Mesendoderm (in vitro differentiated cells): Measurements from ENCODE around the gene MVB12B.

Experiments
- DNase-seq: peaks from one replicate; pipeline ENCODE4 v3.0.0; 2013
- H2AK5ac ChIP-seq: 2 replicates; pipeline ENCODE4 v1.6.1; 2013; ENCODE audit warnings: low read length, inconsistent platforms
- H2BK120ac ChIP-seq: 2 replicates; pipeline ENCODE4 v1.6.1; 2013; ENCODE audit warnings: low read depth, mild to moderate bottlenecking, low read length, moderate library complexity, mixed read lengths
- H2BK15ac ChIP-seq: replicated peaks from 2 replicates; pipeline ENCODE4 v1.6.1; 2013; ENCODE audit warnings: low read depth, mild to moderate bottlenecking, moderate library complexity
- H2BK5ac ChIP-seq: 2 replicates; pipeline ENCODE4 v1.6.1; 2013; ENCODE audit warnings: low read length, inconsistent platforms
- H3K18ac ChIP-seq: 2 replicates; pipeline ENCODE4 v1.6.1; 2013; ENCODE audit warnings: mild to moderate bottlenecking, low read length, mixed read lengths
- H3K23ac ChIP-seq: one replicate; pipeline ENCODE4 v1.6.1; 2013; ENCODE audit warnings: low read length
- H3K27ac ChIP-seq: 2 replicates; pipeline ENCODE4 v1.5.1; 2013; ENCODE audit warnings: low read depth, mild to moderate bottlenecking, inconsistent platforms, low read length, moderate library complexity
- H3K27me3 ChIP-seq: 2 replicates; pipeline ENCODE4 v1.6.1; 2013; ENCODE audit warnings: low read length, control low read depth, mild to moderate bottlenecking, inconsistent platforms; ENCODE audit not compliant: insufficient read depth, poor library complexity
- H3K36me3 ChIP-seq: 2 replicates; pipeline ENCODE4 v1.6.1; 2013; ENCODE audit warnings: low read length, inconsistent platforms; ENCODE audit not compliant: control insufficient read depth, insufficient read depth
- H3K4ac ChIP-seq: one replicate; pipeline ENCODE4 v1.6.1; 2013; ENCODE audit warnings: low read depth, mild to moderate bottlenecking, low read length, moderate library complexity
- H3K4me1 ChIP-seq: 2 replicates; pipeline ENCODE4 v1.6.1; 2013; ENCODE audit warnings: low read depth, low read length, inconsistent platforms; ENCODE audit not compliant: control insufficient read depth
- H3K4me2 ChIP-seq: 2 replicates; pipeline ENCODE4 v1.6.1; 2013; ENCODE audit warnings: low read length
- H3K4me3 ChIP-seq: 2 replicates; pipeline ENCODE4 v1.5.1; 2013; ENCODE audit warnings: mild to moderate bottlenecking, low read length
- H3K56ac ChIP-seq: one replicate; pipeline ENCODE4 v1.6.1; 2013; ENCODE audit warnings: low read length
- H3K79me1 ChIP-seq: 2 replicates; pipeline ENCODE4 v1.6.1; 2013; ENCODE audit warnings: low read length, inconsistent platforms
- H3K79me2 ChIP-seq: 2 replicates; pipeline ENCODE4 v1.6.1; 2013; ENCODE audit warnings: mild to moderate bottlenecking, low read length; ENCODE audit not compliant: control insufficient read depth, insufficient read depth
- H3K9ac ChIP-seq: 2 replicates; pipeline ENCODE4 v1.6.1; 2013; ENCODE audit warnings: low read length, inconsistent platforms
- H4K5ac ChIP-seq: one replicate; pipeline ENCODE4 v1.6.1; 2013; ENCODE audit warnings: low read length
- H4K8ac ChIP-seq: one replicate; pipeline ENCODE4 v1.6.1; 2013; ENCODE audit warnings: low read depth, mild to moderate bottlenecking, control low read depth, low read length, moderate library complexity
- WGBS: extraction: QIAGEN DNeasy Blood & Tissue Kit; methylation state at CpG from one replicate; pipeline ENCODE4 v1.1.7; 2013; ENCODE audit warnings: low lambda C conversion rate, missing lambda C conversion rate; ENCODE audit not compliant: insufficient coverage; ENCODE audit errors: extremely low coverage; 5-methylcytosine and 5-hydroxymethylcytosine counted together

Gene MVB12B

GRCh38 chr9:126500600-126501382 lies 174.2 kb downstream of the MVB12B start:
- Histone ChIP-seq H3K9ac (no peak overlapping the region), H2BK5ac (no peak overlapping the region), H4K5ac (no peak overlapping the region), H2BK15ac (no peak overlapping the region), H3K79me2 (no peaks in the 10 kb centered on the region), H2BK120ac (no peak overlapping the region), H3K4me1 (no peaks in the 10 kb centered on the region), H3K27me3 (no peaks in the 10 kb centered on the region), H3K18ac (no peak overlapping the region), H3K56ac (no peak overlapping the region), H3K23ac (no peak overlapping the region), H3K4me2 (peak overlapping the region; percentile 37), H3K36me3 (no peaks in the 10 kb centered on the region), H2AK5ac (no peak overlapping the region), H3K79me1 (no peaks in the 10 kb centered on the region), H3K4me3 (no peak overlapping the region), H3K4ac (no peak overlapping the region), H3K27ac (no peak overlapping the region), H4K8ac (no peak overlapping the region)
- no CpG with 5 or more reads among the region's 37 CpGs for whole genome bisulfite sequencing
- peak; percentile 93 for DNase-seq

GRCh38 chr9:126501383-126502331 lies 175.0 kb downstream of the MVB12B start:
- H2BK15ac ChIP-seq, result no peak overlapping the region
- H3K4me2 ChIP-seq, result no peak overlapping the region
- H2BK120ac ChIP-seq, result no peak overlapping the region
- H3K4me3 ChIP-seq, result no peak overlapping the region
- no peak overlapping the region for H2BK5ac ChIP-seq
- no peaks in the 10 kb centered on the region for H3K27me3 ChIP-seq
- no peak overlapping the region for H4K8ac ChIP-seq
- H3K4ac ChIP-seq, result no peak overlapping the region
- WGBS, result no CpG with 5 or more reads among the region's 22 CpGs
- H3K4me1 ChIP-seq, result no peaks in the 10 kb centered on the region
- H3K27ac ChIP-seq, result no peak overlapping the region
- H4K5ac ChIP-seq, result no peak overlapping the region
- no peak overlapping the region for H2AK5ac ChIP-seq
- no peak for DNase-seq
- H3K18ac ChIP-seq, result no peak overlapping the region
- H3K79me1 ChIP-seq, result no peaks in the 10 kb centered on the region
- H3K56ac ChIP-seq, result peak overlapping the region; percentile 49
- no peak overlapping the region for H3K23ac ChIP-seq
- H3K9ac ChIP-seq, result no peak overlapping the region
- H3K79me2 ChIP-seq, result no peaks in the 10 kb centered on the region
- H3K36me3 ChIP-seq, result no peaks in the 10 kb centered on the region

GRCh38 chr9:126502417-126503332 lies 176.0 kb downstream of the MVB12B start:
- H3K27me3 ChIP-seq, result no peaks in the 10 kb centered on the region
- no peak for DNase-seq

GRCh38 chr9:126503333-126504085 lies 176.9 kb downstream of the MVB12B start:
- H3K56ac ChIP-seq, result no peak overlapping the region
- H3K79me1 ChIP-seq, result no peaks in the 10 kb centered on the region
- no peak overlapping the region for H3K4me2 ChIP-seq
- no peak overlapping the region for H2BK5ac ChIP-seq
- H3K23ac ChIP-seq, result no peak overlapping the region
- H2BK15ac ChIP-seq, result no peak overlapping the region
- WGBS, result no CpG with 5 or more reads among the region's 28 CpGs
- H4K5ac ChIP-seq, result no peak overlapping the region
- H3K27me3 ChIP-seq, result no peaks in the 10 kb centered on the region
- DNase-seq, result no peak
- H3K4me3 ChIP-seq, result no peak overlapping the region
- no peaks in the 10 kb centered on the region for H3K36me3 ChIP-seq
- no peak overlapping the region for H2BK120ac ChIP-seq
- no peak overlapping the region for H3K18ac ChIP-seq
- no peak overlapping the region for H3K9ac ChIP-seq
- H2AK5ac ChIP-seq, result no peak overlapping the region
- H3K79me2 ChIP-seq, result no peaks in the 10 kb centered on the region
- no peaks in the 10 kb centered on the region for H3K4me1 ChIP-seq
- H3K4ac ChIP-seq, result no peak overlapping the region
- H3K27ac ChIP-seq, result no peak overlapping the region
- H4K8ac ChIP-seq, result no peak overlapping the region

More at GRCh38 chr9:126502417-126503332, 176.0 kb downstream of the MVB12B start:
- Histone ChIP-seq H4K5ac (no peak overlapping the region), H3K4me1 (no peaks in the 10 kb centered on the region), H2AK5ac (no peak overlapping the region), H3K79me2 (no peaks in the 10 kb centered on the region), H3K23ac (no peak overlapping the region), H3K36me3 (no peaks in the 10 kb centered on the region), H2BK120ac (no peak overlapping the region), H3K56ac (no peak overlapping the region), H4K8ac (no peak overlapping the region), H3K27ac (no peak overlapping the region), H2BK5ac (no peak overlapping the region), H3K4me2 (no peak overlapping the region), H3K4ac (no peak overlapping the region), H3K9ac (no peak overlapping the region), H3K18ac (no peak overlapping the region), H3K4me3 (no peak overlapping the region), H3K79me1 (no peaks in the 10 kb centered on the region), H2BK15ac (no peak overlapping the region)
- WGBS, result no CpG with 5 or more reads among the region's 34 CpGs
